ENCODE measurements around the gene BCR.

- TF ChIP-seq POLR2A (IDR thresholded peaks at IDR 0.05; ENCODE audit: control extremely low read depth in 1 of 2, low read depth in 2 of 2, low read length in 2 of 2) (no peak), CTCF (IDR thresholded peaks at IDR 0.05; ENCODE audit: control extremely low read depth in 1 of 3, insufficient read depth in 1 of 3, low read depth in 1 of 3, low read length in 3 of 3) (no peak), TAF1 (IDR thresholded peaks at IDR 0.05; ENCODE audit: low read depth, low read length) (no peak), BRCA1 (IDR thresholded peaks at IDR 0.05; ENCODE audit: low read depth, low read length) (no peak), POLR2AphosphoS5 (IDR thresholded peaks at IDR 0.05; ENCODE audit: low read depth, low read length) (no peak), USF2 (IDR thresholded peaks at IDR 0.05; ENCODE audit: low read length) (no peak), EP300 (IDR thresholded peaks at IDR 0.05; ENCODE audit: borderline replicate concordance in 1 of 2, low read depth in 2 of 2, low read length in 2 of 2) (no peak), SP2 (IDR thresholded peaks at IDR 0.05; ENCODE audit: low read length) (no peak), HDAC6 (IDR thresholded peaks at IDR 0.05; ENCODE audit: low read depth, low read length) (no peak), SRF (IDR thresholded peaks at IDR 0.05; ENCODE audit: low read depth, low read length) (no peak), BACH1 (IDR thresholded peaks at IDR 0.05; ENCODE audit: low read length) (no peak), TCF12 (IDR thresholded peaks at IDR 0.05; ENCODE audit: low read depth, low read length) (no peak)
These were observed 13.6 kb downstream of the BCR start for GRCh38 chr22:23193882-23194281.

Data from H1 (cell line).